GM19035 (cell line): ENCODE data around the gene SHH.

ENCODE experiments used
- ATAC-seq: cut with Tn5 transposase; IDR thresholded peaks from one replicate; pipeline ENCODE4 v1.9.1; 2021; ENCODE audit not compliant: unreplicated experiment

Gene SHH

GRCh38 chr7:155793720-155794119 lies 18.5 kb downstream of the SHH start:
- no peak for ATAC-seq

GRCh38 chr7:155792999-155793560 lies 19.2 kb downstream of the SHH start:
- no peak for ATAC-seq

GRCh38 chr7:155792315-155792960 lies 19.8 kb downstream of the SHH start:
- ATAC-seq = no peak

- no peak for ATAC-seq
Observed at GRCh38 chr7:155791836-155792235, 20.4 kb downstream of the SHH start.

GRCh38 chr7:155791214-155791737 lies 21.0 kb downstream of the SHH start:
- no peak for ATAC-seq

- no peak for ATAC-seq
Observed at GRCh38 chr7:155790666-155791065, 21.6 kb downstream of the SHH start.

- ATAC-seq = no peak
Observed at GRCh38 chr7:155789001-155789725, 23.1 kb downstream of the SHH start.

- no peak for ATAC-seq
Observed at GRCh38 chr7:155788616-155789000, 23.7 kb downstream of the SHH start.

GRCh38 chr7:155787171-155787851 lies 25.0 kb downstream of the SHH start:
- ATAC-seq = no peak

GRCh38 chr7:155786491-155786890 lies 25.8 kb downstream of the SHH start:
- no peak for ATAC-seq

GRCh38 chr7:155785536-155785935 lies 26.7 kb downstream of the SHH start:
- no peak for ATAC-seq

- ATAC-seq = no peak
Observed at GRCh38 chr7:155782466-155782865, 29.8 kb downstream of the SHH start.

- no peak for ATAC-seq
Observed at GRCh38 chr7:155781433-155781832, 30.8 kb downstream of the SHH start.

- no peak for ATAC-seq
Observed at GRCh38 chr7:155780884-155781283, 31.4 kb downstream of the SHH start.

- no peak for ATAC-seq
Observed at GRCh38 chr7:155778349-155778748, 33.9 kb downstream of the SHH start.

- no peak for ATAC-seq
Observed at GRCh38 chr7:155776606-155777005, 35.7 kb downstream of the SHH start.

GRCh38 chr7:155775691-155776090 lies 36.6 kb downstream of the SHH start:
- no peak for ATAC-seq

- no peak for ATAC-seq
Observed at GRCh38 chr7:155774947-155775346, 37.3 kb downstream of the SHH start.

- no peak for ATAC-seq
Observed at GRCh38 chr7:155773531-155773930, 38.7 kb downstream of the SHH start.

GRCh38 chr7:155770241-155770640 lies 42.0 kb downstream of the SHH start:
- ATAC-seq = no peak

- ATAC-seq = no peak
Observed at GRCh38 chr7:155769701-155770100, 42.6 kb downstream of the SHH start.
